Fibroblast of skin of left quadriceps (primary cell): ENCODE measurements around the gene OPCML.

ENCODE experiments used
- DNase-seq, 2 experiments: peaks; one replicate each; pipeline ENCODE4 v3.0.0-alpha.2; 2013; ENCODE audit warnings: low read depth in 2 of 2

OPCML gene

GRCh38 chr11:132943357-132943705, 589.0 kb downstream of the OPCML start:
- no peak for DNase-seq

DNA sequence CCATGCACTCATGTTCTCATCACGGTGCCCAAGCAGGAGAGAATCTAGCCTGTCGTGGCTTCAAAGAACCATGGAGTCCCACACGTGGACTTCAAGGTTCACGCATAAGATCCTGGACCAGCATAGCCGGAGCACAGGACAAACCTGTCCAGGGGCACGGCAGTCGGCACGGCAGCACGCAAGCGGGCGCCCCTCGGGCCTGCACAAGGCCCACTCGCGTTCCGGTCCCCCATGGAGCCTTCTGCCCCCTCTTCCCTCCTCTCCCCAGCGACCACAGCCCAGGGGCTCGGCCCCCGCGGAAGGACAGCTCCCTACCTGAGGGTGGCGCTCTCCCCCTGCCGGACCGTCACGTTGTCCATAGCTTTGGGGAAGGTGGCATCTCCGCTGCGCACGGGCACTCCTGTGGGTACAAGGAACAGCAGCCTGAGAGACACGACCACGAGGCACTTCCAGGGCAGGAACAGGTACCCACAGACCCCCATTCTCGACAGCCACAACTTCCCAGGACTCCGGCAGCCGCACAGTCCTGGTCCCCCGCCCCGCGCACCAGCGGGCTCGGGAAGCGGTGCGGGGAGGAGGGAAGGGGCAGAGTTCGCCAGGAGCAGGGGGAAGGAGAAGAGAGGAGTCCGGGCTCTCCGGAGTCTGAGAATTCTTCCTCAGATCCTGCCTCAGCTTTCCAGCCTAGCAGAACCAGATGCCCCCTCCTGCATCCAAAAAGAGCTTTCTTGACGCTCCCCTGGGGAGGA, 589.5 kb downstream of the OPCML start:
- DNase-seq: no peak

DNA sequence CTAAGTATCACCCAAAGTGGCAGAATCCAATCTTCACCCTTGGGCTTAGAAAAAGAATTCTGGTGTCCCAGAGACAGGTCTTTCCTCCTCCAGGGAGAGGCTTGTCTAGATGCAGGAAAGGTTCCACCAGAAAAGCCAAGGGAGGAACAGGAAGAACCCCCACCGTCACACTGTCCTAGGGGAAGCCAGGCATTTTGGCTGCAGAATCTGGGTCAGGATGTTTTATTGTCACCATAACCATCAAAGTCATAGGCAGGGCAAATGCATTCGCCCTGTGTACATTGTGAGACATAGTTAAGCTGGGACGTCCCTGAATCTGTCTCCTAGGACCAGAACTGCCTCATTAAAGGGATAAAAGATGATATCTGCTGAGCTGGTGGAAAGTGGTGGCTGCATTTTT, 590.5 kb downstream of the OPCML start:
- no peak for DNase-seq

GRCh38 chr11:132941024-132941646, 591.2 kb downstream of the OPCML start:
- peak; percentile 23 to 30 for DNase-seq

DNA sequence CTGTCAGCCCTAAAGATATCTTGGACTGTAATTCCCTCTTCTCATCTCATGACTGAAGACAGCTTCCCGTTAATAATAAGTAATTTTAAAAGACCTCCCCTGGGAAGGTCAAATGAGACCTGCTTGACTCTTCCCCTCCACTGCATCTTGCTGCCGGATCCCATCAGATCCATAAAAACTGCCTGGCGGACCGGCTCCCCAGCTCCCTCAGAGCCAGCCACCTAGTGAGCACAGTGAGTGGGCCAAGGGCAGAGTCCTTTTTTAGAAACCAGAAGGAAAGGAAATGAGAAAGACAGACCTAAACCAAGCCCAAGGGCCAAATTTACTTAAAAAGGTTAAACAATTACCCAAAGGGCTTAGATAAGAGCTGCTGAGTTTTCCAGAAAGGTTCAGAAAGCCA, 595.3 kb downstream of the OPCML start:
- DNase-seq: no peak

GRCh38 chr11:132935383-132935782, 596.9 kb downstream of the OPCML start:
- DNase-seq: no peak

DNA sequence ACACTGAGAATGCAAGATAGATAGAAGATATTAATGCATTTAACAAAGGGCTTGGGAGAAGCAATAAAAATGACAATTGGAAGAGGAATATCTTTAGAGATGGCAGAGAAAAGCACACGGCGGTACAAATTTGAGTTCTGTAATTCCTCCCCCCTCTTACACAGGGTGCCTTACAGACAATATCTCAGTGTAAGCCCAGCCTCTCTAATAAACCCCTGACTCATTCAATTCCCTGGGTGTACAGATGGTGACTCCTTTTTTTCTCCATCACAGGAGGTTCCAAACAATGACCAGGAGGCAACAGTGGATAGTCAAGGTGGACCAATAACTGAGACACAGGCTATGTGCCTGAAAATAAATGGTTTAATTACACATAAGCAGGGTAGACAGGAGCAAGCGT, 598.6 kb downstream of the OPCML start:
- no peak for DNase-seq

DNA sequence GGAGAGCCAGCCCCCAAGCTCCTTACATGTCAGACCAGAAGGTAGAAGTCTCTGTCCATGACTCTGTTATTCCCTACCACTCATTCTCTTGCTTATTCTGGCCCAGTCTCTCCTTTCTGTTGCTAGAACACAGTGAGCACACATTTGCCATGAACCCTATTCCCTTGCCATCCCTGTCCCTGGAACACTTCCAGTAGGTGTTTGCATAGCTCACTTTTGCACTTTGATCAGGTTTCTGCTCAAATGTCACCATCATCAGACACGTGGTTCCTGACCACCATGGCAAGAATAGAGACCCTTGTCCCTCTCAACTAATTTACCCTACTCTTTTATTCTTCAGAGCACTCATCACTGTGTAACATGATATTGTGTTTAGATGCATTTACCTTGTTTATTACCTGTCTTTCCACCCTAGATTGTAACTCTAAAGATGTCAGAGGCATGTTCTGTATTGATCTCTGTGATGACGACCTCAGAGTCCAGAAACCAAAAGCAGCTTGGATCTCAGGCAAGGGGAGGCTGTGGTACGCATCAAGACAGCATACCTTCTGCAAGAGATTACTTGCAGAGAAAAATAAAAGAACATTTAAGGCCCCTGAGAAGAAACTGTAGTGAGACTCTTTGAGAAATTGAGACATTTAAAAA, 606.4 kb downstream of the OPCML start:
- DNase-seq: no peak

DNA sequence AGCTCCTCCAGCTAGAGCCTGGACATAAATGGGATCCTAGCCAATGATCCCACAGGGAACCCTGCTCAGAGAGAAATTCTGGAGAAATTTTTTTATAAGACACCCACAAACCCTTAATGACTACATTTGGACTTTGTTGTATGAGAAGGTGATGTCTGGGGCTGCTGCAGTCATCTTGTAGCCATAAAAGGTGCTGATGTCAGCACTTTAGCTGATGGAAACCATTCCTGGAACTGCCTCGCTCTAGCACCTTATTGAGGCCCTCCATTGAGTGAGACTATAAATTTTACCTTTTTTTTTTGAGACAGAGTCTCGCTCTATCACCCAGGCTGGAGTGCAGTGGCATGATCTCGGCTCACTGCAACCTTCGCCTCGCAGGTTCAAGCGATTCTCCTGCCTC, 610.7 kb downstream of the OPCML start:
- no peak for DNase-seq

GRCh38 chr11:132920451-132921096, 611.7 kb downstream of the OPCML start:
- no peak for DNase-seq

DNA sequence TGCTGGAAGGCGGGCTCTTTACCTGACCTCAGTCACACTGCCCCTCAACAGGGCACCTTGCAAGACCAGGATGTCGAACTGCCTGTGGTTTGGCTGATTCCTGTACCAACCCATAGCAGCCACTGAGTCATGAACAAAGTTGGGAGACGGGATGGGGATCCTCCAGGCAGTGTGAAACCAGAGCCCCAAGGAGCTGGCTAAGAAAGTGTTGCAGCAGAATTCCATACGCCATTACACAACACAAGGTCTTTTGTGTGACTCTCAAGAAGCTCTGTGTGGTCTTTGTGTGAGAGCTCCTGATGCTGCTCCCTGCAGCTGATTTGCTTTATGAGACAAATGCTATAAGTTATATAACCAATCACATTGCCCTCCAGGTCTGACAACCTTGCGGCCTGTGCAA, 617.7 kb downstream of the OPCML start:
- DNase-seq: no peak

- no peak for DNase-seq
These were observed 618.4 kb downstream of the OPCML start for GRCh38 chr11:132913886-132914285.

DNA sequence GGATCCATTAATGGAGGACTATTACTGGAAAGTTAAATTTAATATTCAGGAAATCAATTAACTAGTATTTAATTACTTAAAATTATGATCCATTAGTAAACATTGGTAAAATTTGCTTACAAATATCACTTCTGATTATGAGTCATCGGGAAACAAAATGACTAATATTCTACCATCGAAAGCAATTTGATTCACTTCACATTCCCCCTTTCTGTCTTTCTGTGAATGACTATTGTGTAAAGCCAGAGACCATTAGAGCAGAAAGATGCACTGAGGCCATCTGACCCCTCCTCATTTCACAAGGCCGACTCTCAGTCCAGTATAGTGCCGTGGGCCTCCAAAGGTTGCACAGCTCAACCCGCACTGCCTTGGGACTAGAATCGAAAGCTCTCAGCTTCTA, 619.0 kb downstream of the OPCML start:
- no peak for DNase-seq

- DNase-seq: peak; percentile 93 to 94
These were observed 621.1 kb downstream of the OPCML start for GRCh38 chr11:132911186-132911585.

- DNase-seq: no peak
These were observed 622.1 kb downstream of the OPCML start for GRCh38 chr11:132910011-132910760.

GRCh38 chr11:132909021-132909606, 623.2 kb downstream of the OPCML start:
- DNase-seq: no peak

- no peak for DNase-seq
These were observed 623.9 kb downstream of the OPCML start for GRCh38 chr11:132908414-132908810.

GRCh38 chr11:132907651-132908413, 624.5 kb downstream of the OPCML start:
- DNase-seq: no peak

DNA sequence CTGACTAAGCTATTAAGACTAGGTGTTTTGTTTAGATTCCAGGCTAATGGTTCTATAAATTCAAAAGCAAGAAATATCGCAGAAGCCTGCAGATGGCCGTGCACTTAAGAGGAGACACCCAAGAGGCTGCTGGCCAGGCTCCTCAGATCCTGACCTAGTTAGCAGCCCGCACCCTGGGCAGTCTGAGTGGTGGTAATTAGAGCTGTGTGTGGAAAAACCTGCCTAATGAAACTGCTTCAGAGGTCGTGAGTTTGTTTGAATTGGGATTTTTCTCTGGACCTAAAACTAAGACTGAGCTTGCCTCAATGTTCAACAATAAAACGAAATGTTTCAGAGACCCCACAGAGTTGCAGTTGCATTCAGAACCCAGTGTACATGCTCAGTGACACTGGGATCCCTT, 627.7 kb downstream of the OPCML start:
- no peak for DNase-seq

DNA sequence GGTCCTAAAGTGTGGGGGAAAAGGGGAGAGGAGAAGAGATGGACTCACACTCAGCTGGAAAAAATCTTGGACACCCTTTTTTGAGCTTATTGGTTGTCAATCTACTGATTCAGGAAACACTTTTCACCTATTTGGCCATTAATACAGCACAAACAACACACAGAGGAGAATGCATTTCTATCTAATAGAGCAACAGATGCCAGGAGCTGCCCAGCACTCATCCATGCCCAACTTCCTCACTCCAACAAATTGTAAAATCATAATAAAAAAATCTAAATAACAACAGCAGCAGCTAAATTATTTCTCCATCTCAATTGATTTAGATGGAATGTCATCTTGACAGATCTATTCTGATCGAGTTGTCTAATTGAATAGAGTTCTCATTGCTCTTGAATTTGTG, 628.2 kb downstream of the OPCML start:
- DNase-seq: no peak
